HEK293T (cell line): ENCODE results near the gene PAQR6.

Experiments used
- CTCF ChIA-PET: fragments of 350-600 bp; formaldehyde crosslinking; extraction: SDS; loops from one replicate; lab custom pipeline; 2021; ENCODE audit warnings: antibody characterized with exemption, inconsistent platforms; lab: Yijun Ruan, JAX
- POLR2A ChIA-PET: fragments of 350-600 bp; formaldehyde crosslinking; extraction: SDS; loops from one replicate; lab custom pipeline; 2020; ENCODE audit warnings: antibody characterized with exemption, inconsistent platforms; lab: Yijun Ruan, JAX
- DNase-seq: peaks from one replicate; pipeline ENCODE4 v3.0.0; 2012; ENCODE audit warnings: mixed read lengths; ENCODE audit errors: extremely low spot score
- ARNT ChIP-seq: fragments of 450-650 bp; IDR thresholded peaks from 2 replicates; pipeline ENCODE4 v1.6.1; 2017; ENCODE audit warnings: mild to moderate bottlenecking
- BHLHE40 ChIP-seq: fragments of 450-650 bp; IDR thresholded peaks from 2 replicates; pipeline ENCODE4 v1.6.1; 2016; ENCODE audit warnings: mild to moderate bottlenecking, moderate library complexity, borderline replicate concordance
- CTBP1 ChIP-seq: fragments of 450-650 bp; IDR thresholded peaks from 2 replicates; pipeline ENCODE4 v1.6.1; 2016; ENCODE audit warnings: borderline replicate concordance
- ELF4 ChIP-seq: fragments of 450-650 bp; IDR thresholded peaks from 2 replicates; pipeline ENCODE4 v1.6.1; 2017; ENCODE audit warnings: antibody characterized with exemption
- FOXA1 ChIP-seq: fragments of 450-650 bp; IDR thresholded peaks from 2 replicates; pipeline ENCODE4 v1.6.1; 2016; ENCODE audit warnings: mild to moderate bottlenecking
- FOXK2 ChIP-seq: fragments of 450-650 bp; IDR thresholded peaks from 2 replicates; pipeline ENCODE4 v1.6.1; 2016; ENCODE audit warnings: mild to moderate bottlenecking
- FOXM1 ChIP-seq: fragments of 450-650 bp; IDR thresholded peaks from 2 replicates; pipeline ENCODE4 v1.6.1; 2017; ENCODE audit warnings: mild to moderate bottlenecking, borderline replicate concordance
- HDGF ChIP-seq: fragments of 450-650 bp; IDR thresholded peaks from 2 replicates; pipeline ENCODE4 v1.6.1; 2017; ENCODE audit warnings: antibody characterized with exemption, borderline replicate concordance
- L3MBTL2 ChIP-seq: fragments of 450-650 bp; conservative IDR thresholded peaks from 2 replicates; pipeline ENCODE4 v1.6.1; 2016; ENCODE audit warnings: mild to moderate bottlenecking
- LEF1 ChIP-seq: fragments of 450-650 bp; IDR thresholded peaks from 2 replicates; pipeline ENCODE4 v1.6.1; 2017; ENCODE audit warnings: mild to moderate bottlenecking, borderline replicate concordance
- NFRKB ChIP-seq: fragments of 450-650 bp; IDR thresholded peaks from 2 replicates; pipeline ENCODE4 v1.6.1; 2016; ENCODE audit warnings: mild to moderate bottlenecking, moderate library complexity
- PKNOX1 ChIP-seq: fragments of 450-650 bp; IDR thresholded peaks from 2 replicates; pipeline ENCODE4 v1.6.1; 2016
- SP1 ChIP-seq: fragments of 450-650 bp; IDR thresholded peaks from 2 replicates; pipeline ENCODE4 v1.6.1; 2017
- SUZ12 ChIP-seq: fragments of 450-650 bp; IDR thresholded peaks from 2 replicates; pipeline ENCODE4 v1.6.1; 2016; ENCODE audit warnings: mild to moderate bottlenecking
- TARDBP ChIP-seq: fragments of 450-650 bp; IDR thresholded peaks from 2 replicates; pipeline ENCODE4 v1.6.1; 2016
- ZNF384 ChIP-seq: fragments of 450-650 bp; IDR thresholded peaks from 2 replicates; pipeline ENCODE4 v1.6.1; 2016

PAQR6 gene

GRCh38 chr1:156266051-156266450 is 18.2 kb upstream of the PAQR6 start:
- ChIA-PET POLR2A (no interaction called here), CTCF (no interaction called here)
- DNase-seq = no peak
- no peak for TF ChIP-seq PKNOX1
- TF ChIP-seq SP1 = no peak
- no peak for TF ChIP-seq ZNF384
- TF ChIP-seq TARDBP = no peak
- TF ChIP-seq BHLHE40 = no peak
- no peak for TF ChIP-seq FOXA1
- TF ChIP-seq ELF4 = no peak
- no peak for TF ChIP-seq SUZ12
- no peak for TF ChIP-seq NFRKB
- no peak for TF ChIP-seq HDGF
- TF ChIP-seq L3MBTL2 = no peak

GRCh38 chr1:156263288-156263655 is 15.4 kb upstream of the PAQR6 start:
- ChIA-PET POLR2A (interaction anchor here (0.7 to 0.8 kb wide), 2 partner anchors 18 to 51 kb away, joined by 3 read pairs; partner anchors contain the start of gene PMF1), CTCF (interaction anchor here (0.6 kb wide), 1 partner anchor 122 kb away, joined by 3 read pairs; no protein-coding TSS in a partner anchor)
- no peak for DNase-seq
- TF ChIP-seq SUZ12 (no peak), CTBP1 (no peak), ELF4 (no peak), SP1 (no peak), L3MBTL2 (no peak), TARDBP (no peak), FOXM1 (no peak), NFRKB (no peak)

- ChIA-PET POLR2A (interaction anchor here (0.8 to 1.2 kb wide), 2 partner anchors 19 to 50 kb away, joined by 3 to 4 read pairs; partner anchors contain the start of gene PMF1), CTCF (no interaction called here)
- no peak for DNase-seq
- TF ChIP-seq FOXM1 (no peak), LEF1 (no peak), SP1 (no peak), SUZ12 (no peak), BHLHE40 (no peak), HDGF (no peak), ARNT (no peak), FOXK2 (no peak)
These were observed 14.8 kb upstream of the PAQR6 start for GRCh38 chr1:156262461-156263287.

GRCh38 chr1:156260896-156261295 is 13.0 kb upstream of the PAQR6 start:
- DNase-seq = no peak
- ChIA-PET POLR2A (interaction anchor here (1.3 kb wide), 1 partner anchor 12 kb away, joined by 4 read pairs; no protein-coding TSS in a partner anchor), CTCF (no interaction called here)
- no peak for TF ChIP-seq L3MBTL2
- TF ChIP-seq SP1 = no peak
- no peak for TF ChIP-seq FOXM1
- TF ChIP-seq ZNF384 = no peak
- TF ChIP-seq BHLHE40 = no peak
- no peak for TF ChIP-seq HDGF
- TF ChIP-seq CTBP1 = no peak
- TF ChIP-seq ARNT = no peak

GRCh38 chr1:156259805-156260204 is 11.9 kb upstream of the PAQR6 start:
- no peak for DNase-seq
- CTCF ChIA-PET = no interaction called here

GRCh38 chr1:156258859-156259258 is 11.0 kb upstream of the PAQR6 start:
- ChIA-PET POLR2A (interaction anchor here (0.5 to 1.2 kb wide), 2 partner anchors 23 to 28 kb away, joined by 3 to 5 read pairs; partner anchors contain the start of gene SMG5), CTCF (no interaction called here)
- TF ChIP-seq FOXK2 (no peak), NFRKB (no peak), ZNF384 (no peak), ELF4 (no peak), L3MBTL2 (no peak), BHLHE40 (no peak), FOXA1 (no peak), SP1 (no peak), LEF1 (no peak), TARDBP (no peak), HDGF (no peak), FOXM1 (no peak), PKNOX1 (no peak), SUZ12 (no peak), ARNT (no peak), CTBP1 (no peak)
- no peak for DNase-seq

More at GRCh38 chr1:156259805-156260204, 11.9 kb upstream of the PAQR6 start:
- POLR2A ChIA-PET = interaction anchor here (1.2 to 1.3 kb wide), 2 partner anchors 13 to 22 kb away, joined by 4 to 5 read pairs; partner anchors contain the start of gene SMG5
- TF ChIP-seq SUZ12 (no peak), FOXA1 (no peak), BHLHE40 (no peak)
